ENCODE results near the gene ACADVL.

DNA sequence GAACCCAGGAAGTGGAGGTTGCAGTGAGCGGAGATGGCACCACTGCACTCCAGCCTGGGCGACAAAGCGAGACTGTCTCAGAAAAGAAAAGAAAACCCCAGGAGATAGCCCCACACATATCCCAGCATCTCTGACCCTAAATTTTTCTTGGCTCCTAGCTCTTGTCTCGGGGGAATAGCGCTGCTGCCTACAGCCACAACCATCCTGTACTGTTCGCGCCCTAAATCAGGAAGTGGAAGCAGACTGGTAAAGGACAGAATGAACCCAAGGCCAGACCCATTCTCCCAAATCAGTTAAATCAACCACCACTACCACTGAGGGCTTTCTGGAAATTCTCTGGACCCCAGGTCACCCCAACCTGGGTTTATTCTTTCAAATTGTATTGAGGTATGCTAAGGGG, 30.1 kb downstream of the ACADVL start:
- TF ChIP-seq, protein P1, sequence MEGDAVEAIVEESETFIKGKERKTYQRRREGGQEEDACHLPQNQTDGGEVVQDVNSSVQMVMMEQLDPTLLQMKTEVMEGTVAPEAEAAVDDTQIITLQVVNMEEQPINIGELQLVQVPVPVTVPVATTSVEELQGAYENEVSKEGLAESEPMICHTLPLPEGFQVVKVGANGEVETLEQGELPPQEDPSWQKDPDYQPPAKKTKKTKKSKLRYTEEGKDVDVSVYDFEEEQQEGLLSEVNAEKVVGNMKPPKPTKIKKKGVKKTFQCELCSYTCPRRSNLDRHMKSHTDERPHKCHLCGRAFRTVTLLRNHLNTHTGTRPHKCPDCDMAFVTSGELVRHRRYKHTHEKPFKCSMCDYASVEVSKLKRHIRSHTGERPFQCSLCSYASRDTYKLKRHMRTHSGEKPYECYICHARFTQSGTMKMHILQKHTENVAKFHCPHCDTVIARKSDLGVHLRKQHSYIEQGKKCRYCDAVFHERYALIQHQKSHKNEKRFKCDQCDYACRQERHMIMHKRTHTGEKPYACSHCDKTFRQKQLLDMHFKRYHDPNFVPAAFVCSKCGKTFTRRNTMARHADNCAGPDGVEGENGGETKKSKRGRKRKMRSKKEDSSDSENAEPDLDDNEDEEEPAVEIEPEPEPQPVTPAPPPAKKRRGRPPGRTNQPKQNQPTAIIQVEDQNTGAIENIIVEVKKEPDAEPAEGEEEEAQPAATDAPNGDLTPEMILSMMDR (conservative IDR thresholded peaks at IDR 0.05; ENCODE audit: low read depth, low read length): no peak
- TF ChIP-seq EZH2phosphoT487 (IDR thresholded peaks at IDR 0.05; ENCODE audit: borderline replicate concordance, low read length): no peak
- TF ChIP-seq EZH2 (IDR thresholded peaks at IDR 0.05; ENCODE audit: low read length, unreplicated experiment): no peak

Measured in PC-3 (cell line).